Keratinocyte (primary cell): Measurements from ENCODE around the gene ST8SIA6. TPM values are rescaled to one million over a fixed set of nuclear protein-coding genes. Genes with fewer than 3 reads are reported as not detected.

Source experiments
- DNase-seq: peaks from one replicate; pipeline ENCODE4 v3.0.0-alpha.2; 2011; ENCODE audit warnings: low read depth, missing footprints, low spot score
- FAIRE-seq: peaks from 2 replicates; lab custom pipeline; 2011; peaks lifted over from hg19 to GRCh38; lab: Jason Lieb, UNC
- H2AFZ ChIP-seq: 2 replicates; pipeline ENCODE4 v1.6.0; 2012; ENCODE audit warnings: low read length, control low read depth, inconsistent platforms; ENCODE audit not compliant: control insufficient read depth
- H3K27ac ChIP-seq: 2 replicates; pipeline ENCODE4 v1.5.1; 2011; ENCODE audit warnings: low read length; ENCODE audit not compliant: control insufficient read depth, insufficient read depth
- H3K27me3 ChIP-seq: 3 replicates; pipeline ENCODE4 v1.6.0; 2011; ENCODE audit warnings: low read length; ENCODE audit not compliant: control insufficient read depth, insufficient read depth; ENCODE audit errors: extremely low read depth
- H3K36me3 ChIP-seq, 2 experiments: 2 replicates in 1 of 2; 3 replicates in 1 of 2; pipeline ENCODE4 v1.5.1; 2011; ENCODE audit warnings: low read length in 2 of 2, mild to moderate bottlenecking in 1 of 2; ENCODE audit not compliant: control insufficient read depth in 2 of 2, insufficient read depth in 2 of 2; ENCODE audit errors: extremely low read depth in 1 of 2
- H3K4me1 ChIP-seq: 3 replicates; pipeline ENCODE4 v1.5.1; 2011; ENCODE audit warnings: low read length; ENCODE audit not compliant: control insufficient read depth, insufficient read depth; ENCODE audit errors: extremely low read depth
- H3K4me2 ChIP-seq: 3 replicates; pipeline ENCODE4 v1.6.0; 2011; ENCODE audit warnings: low read depth, low read length; ENCODE audit not compliant: control insufficient read depth, insufficient read depth; ENCODE audit errors: extremely low read depth
- H3K4me3 ChIP-seq, 3 experiments: fragments of 200-600 bp in 1 of 3; sonication (generic) in 1 of 3; 2 replicates in 2 of 3; 3 replicates in 1 of 3; pipeline ENCODE4 v1.5.1; 2011 to 2016; ENCODE audit warnings: low read length in 3 of 3, mild to moderate bottlenecking in 3 of 3, control low read depth in 2 of 3, inconsistent platforms in 1 of 3, low read depth in 1 of 3, mixed read lengths in 1 of 3, mixed run types in 1 of 3, moderate library complexity in 1 of 3; ENCODE audit not compliant: control insufficient read depth in 2 of 3, insufficient read depth in 2 of 3; ENCODE audit errors: extremely low read depth in 1 of 3
- H3K79me2 ChIP-seq: 2 replicates; pipeline ENCODE4 v1.6.0; 2012; ENCODE audit warnings: low read length; ENCODE audit not compliant: control insufficient read depth, insufficient read depth
- H3K9ac ChIP-seq: 3 replicates; pipeline ENCODE4 v1.6.0; 2011; ENCODE audit warnings: low read length; ENCODE audit not compliant: control insufficient read depth, insufficient read depth; ENCODE audit errors: extremely low read depth
- H3K9me1 ChIP-seq: 3 replicates; pipeline ENCODE4 v1.6.0; 2011; ENCODE audit warnings: low read length; ENCODE audit not compliant: control insufficient read depth, insufficient read depth; ENCODE audit errors: extremely low read depth
- H3K9me3 ChIP-seq: 2 replicates; pipeline ENCODE4 v1.5.1; 2012; ENCODE audit warnings: low read depth, low read length; ENCODE audit not compliant: control insufficient read depth
- H4K20me1 ChIP-seq: 3 replicates; pipeline ENCODE4 v1.6.0; 2011; ENCODE audit warnings: low read length; ENCODE audit not compliant: control insufficient read depth, insufficient read depth; ENCODE audit errors: extremely low read depth
- EZH2 ChIP-seq: IDR thresholded peaks from one replicate; pipeline ENCODE4 v1.6.1; 2012; ENCODE audit warnings: inconsistent platforms, mild to moderate bottlenecking, low read length, moderate library complexity
- dilution Hi-C: fragments of 300-500 bp; cut with MboI; formaldehyde crosslinking; loops from one replicate; pipeline ENCODE4 v1.7.0; 2020; ENCODE audit warnings: low sequenced_read_pairs; ENCODE audit not compliant: extremely low pct_ligation_motif_present
- polyA minus RNA-seq, 3 experiments: library from RNA; depleted of rRNA, polyadenylated mRNA; stranded (reverse); fragments of >200 nt; gene quantifications; 1 replicate in 1 of 3; 2 replicates in 1 of 3; 3 replicates in 1 of 3; pipeline ENCODE4 v1.2.3, GENCODE V29; 2011
- polyA plus RNA-seq, 5 experiments: library from polyadenylated mRNA; depleted of rRNA in 3 of 5; stranded (reverse) in 3 of 5; stranded (forward) in 1 of 5; unstranded in 1 of 5; fragments of >200 nt; gene quantifications; 1 replicate in 1 of 5; 2 replicates in 3 of 5; 3 replicates in 1 of 5; pipeline versions ENCODE4 v1.2.1 to v1.2.3, GENCODE V29; 2011 to 2012; ENCODE audit warnings: missing spikeins in 2 of 5, low read depth in 1 of 5, low replicate concordance in 1 of 5
- TF ChIP-seq, protein P1 (sequence below), 3 experiments: IDR thresholded peaks in 1 of 3; conservative IDR thresholded peaks in 1 of 3; optimal IDR thresholded peaks in 1 of 3; 2 replicates in 2 of 3; 3 replicates in 1 of 3; pipeline versions ENCODE3 to v1.5.1; 2011; ENCODE audit warnings: low read length in 3 of 3, mild to moderate bottlenecking in 3 of 3, moderate library complexity in 2 of 3, control low read depth in 1 of 3, inconsistent platforms in 1 of 3; ENCODE audit not compliant: insufficient read depth in 2 of 3; ENCODE audit errors: extremely low read depth in 1 of 3

Gene ST8SIA6, protein sequence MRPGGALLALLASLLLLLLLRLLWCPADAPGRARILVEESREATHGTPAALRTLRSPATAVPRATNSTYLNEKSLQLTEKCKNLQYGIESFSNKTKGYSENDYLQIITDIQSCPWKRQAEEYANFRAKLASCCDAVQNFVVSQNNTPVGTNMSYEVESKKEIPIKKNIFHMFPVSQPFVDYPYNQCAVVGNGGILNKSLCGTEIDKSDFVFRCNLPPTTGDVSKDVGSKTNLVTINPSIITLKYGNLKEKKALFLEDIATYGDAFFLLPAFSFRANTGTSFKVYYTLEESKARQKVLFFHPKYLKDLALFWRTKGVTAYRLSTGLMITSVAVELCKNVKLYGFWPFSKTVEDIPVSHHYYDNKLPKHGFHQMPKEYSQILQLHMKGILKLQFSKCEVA
- polyA plus RNA-seq (not detected in 3 replicates), polyA minus RNA-seq (not detected in 3 replicates)
- not detected for polyA plus RNA-seq (2011; ENCODE audit: low read depth)
- not detected in 2 replicates for polyA plus RNA-seq (2011; cell fraction: cytosol; rRNA removed)
- not detected in 2 replicates for polyA plus RNA-seq (2011; cell fraction: nucleus; rRNA removed)
- polyA plus RNA-seq (2012; ENCODE audit: low replicate concordance) = not detected in 2 replicates
- polyA minus RNA-seq (2011; cell fraction: cytosol; rRNA and poly(A)+ RNA removed) = not detected
- polyA minus RNA-seq (2011; cell fraction: nucleus; rRNA and poly(A)+ RNA removed) = not detected in 2 replicates

- DNase-seq = no peak
- no peak within 1 kb of the TSS for H3K27ac ChIP-seq
Measured at GRCh38 chr10:17454161-17455014, at the start of gene ST8SIA6. Gene ST8SIA6 (minus strand): TSS chr10:17454595. CDS start chr10:17454255, 340 bp downstream.

DNA sequence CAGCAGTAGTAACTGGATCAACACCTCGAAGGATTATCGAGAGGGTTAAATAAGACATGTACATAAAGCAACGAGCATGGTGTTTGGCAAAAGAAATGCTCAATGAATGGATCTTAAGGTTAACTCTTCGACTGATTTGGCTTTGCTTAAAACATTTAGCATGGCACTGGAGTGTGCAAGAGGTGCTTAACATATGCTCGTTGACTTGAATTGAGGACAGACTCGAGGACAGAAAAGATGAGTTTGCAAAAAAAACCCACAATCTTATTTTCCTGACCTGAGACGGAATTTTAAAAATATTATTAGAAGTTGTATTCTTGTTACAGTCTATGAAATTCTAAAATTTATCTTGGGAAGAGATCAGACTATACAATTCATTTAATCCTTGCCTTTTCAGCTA is 49.4 kb upstream of the ST8SIA6 start:
- H3K27me3 ChIP-seq = no peaks in the 10 kb centered on the region
- no peaks in the 10 kb centered on the region for H3K79me2 ChIP-seq
- no peak overlapping the region for H3K4me3 ChIP-seq
- dilution Hi-C loops = no loop called here
- no peaks in the 10 kb centered on the region for H4K20me1 ChIP-seq
- no peak overlapping the region for H2AFZ ChIP-seq
- DNase-seq (no peak), FAIRE-seq (no peak)
- no peaks in the 10 kb centered on the region for H3K9me3 ChIP-seq
- no peaks in the 10 kb centered on the region for H3K9me1 ChIP-seq
- H3K27ac ChIP-seq = no peak overlapping the region
- no peaks in the 10 kb centered on the region for H3K4me1 ChIP-seq
- no peaks in the 10 kb centered on the region for H3K36me3 ChIP-seq
- no peak overlapping the region for H3K9ac ChIP-seq
- no peak overlapping the region for H3K4me2 ChIP-seq
- TF ChIP-seq, protein P1, sequence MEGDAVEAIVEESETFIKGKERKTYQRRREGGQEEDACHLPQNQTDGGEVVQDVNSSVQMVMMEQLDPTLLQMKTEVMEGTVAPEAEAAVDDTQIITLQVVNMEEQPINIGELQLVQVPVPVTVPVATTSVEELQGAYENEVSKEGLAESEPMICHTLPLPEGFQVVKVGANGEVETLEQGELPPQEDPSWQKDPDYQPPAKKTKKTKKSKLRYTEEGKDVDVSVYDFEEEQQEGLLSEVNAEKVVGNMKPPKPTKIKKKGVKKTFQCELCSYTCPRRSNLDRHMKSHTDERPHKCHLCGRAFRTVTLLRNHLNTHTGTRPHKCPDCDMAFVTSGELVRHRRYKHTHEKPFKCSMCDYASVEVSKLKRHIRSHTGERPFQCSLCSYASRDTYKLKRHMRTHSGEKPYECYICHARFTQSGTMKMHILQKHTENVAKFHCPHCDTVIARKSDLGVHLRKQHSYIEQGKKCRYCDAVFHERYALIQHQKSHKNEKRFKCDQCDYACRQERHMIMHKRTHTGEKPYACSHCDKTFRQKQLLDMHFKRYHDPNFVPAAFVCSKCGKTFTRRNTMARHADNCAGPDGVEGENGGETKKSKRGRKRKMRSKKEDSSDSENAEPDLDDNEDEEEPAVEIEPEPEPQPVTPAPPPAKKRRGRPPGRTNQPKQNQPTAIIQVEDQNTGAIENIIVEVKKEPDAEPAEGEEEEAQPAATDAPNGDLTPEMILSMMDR (optimal IDR thresholded peaks at IDR 0.05 in 1 of 3, IDR thresholded peaks at IDR 0.05 in 1 of 3, conservative IDR thresholded peaks at IDR 0.05 in 1 of 3; ENCODE audit: extremely low read depth in 1 of 3, insufficient read depth in 2 of 3, low read length in 3 of 3) = no peak
- no peak for TF ChIP-seq EZH2

More at GRCh38 chr10:17454161-17455014, at the start of gene ST8SIA6:
- H4K20me1 ChIP-seq = no peaks in the 10 kb centered on the region
- FAIRE-seq = no peak
- peak within 1 kb of the TSS; percentile 78 for H2AFZ ChIP-seq
- H3K27me3 ChIP-seq = peaks cover 4% of the 10 kb centered on the region
- no peaks in the 10 kb centered on the region for H3K9me1 ChIP-seq
- H3K9me3 ChIP-seq = no peaks in the 10 kb centered on the region
- H3K79me2 ChIP-seq = no peaks in the 10 kb centered on the region
- dilution Hi-C loops = no loop called here
- H3K36me3 ChIP-seq = no peaks in the 10 kb centered on the region
- H3K4me1 ChIP-seq = peaks cover 5% of the 10 kb centered on the region
- TF ChIP-seq EZH2 = peak; percentile 31
- TF ChIP-seq, protein P1 (optimal IDR thresholded peaks at IDR 0.05 in 1 of 3, IDR thresholded peaks at IDR 0.05 in 1 of 3, conservative IDR thresholded peaks at IDR 0.05 in 1 of 3; ENCODE audit: extremely low read depth in 1 of 3, insufficient read depth in 2 of 3, low read length in 3 of 3) = peak in 1 of 3 experiments; percentile 19
- peak within 1 kb of the TSS; percentile 85 for H3K4me2 ChIP-seq
- H3K9ac ChIP-seq = no peak within 1 kb of the TSS
- peak within 1 kb of the TSS; percentile 32 to 70 (median 59) for H3K4me3 ChIP-seq
